HEK293T (cell line): Measurements from ENCODE around the gene NELFB.

Experiments
- BHLHE40 ChIP-seq: fragments of 450-650 bp; IDR thresholded peaks from 2 replicates; pipeline ENCODE4 v1.6.1; 2016; ENCODE audit warnings: mild to moderate bottlenecking, moderate library complexity, borderline replicate concordance
- ELF4 ChIP-seq: fragments of 450-650 bp; IDR thresholded peaks from 2 replicates; pipeline ENCODE4 v1.6.1; 2017; ENCODE audit warnings: antibody characterized with exemption
- LEF1 ChIP-seq: fragments of 450-650 bp; IDR thresholded peaks from 2 replicates; pipeline ENCODE4 v1.6.1; 2017; ENCODE audit warnings: mild to moderate bottlenecking, borderline replicate concordance
- NFRKB ChIP-seq: fragments of 450-650 bp; IDR thresholded peaks from 2 replicates; pipeline ENCODE4 v1.6.1; 2016; ENCODE audit warnings: mild to moderate bottlenecking, moderate library complexity
- SP1 ChIP-seq: fragments of 450-650 bp; IDR thresholded peaks from 2 replicates; pipeline ENCODE4 v1.6.1; 2017

DNA sequence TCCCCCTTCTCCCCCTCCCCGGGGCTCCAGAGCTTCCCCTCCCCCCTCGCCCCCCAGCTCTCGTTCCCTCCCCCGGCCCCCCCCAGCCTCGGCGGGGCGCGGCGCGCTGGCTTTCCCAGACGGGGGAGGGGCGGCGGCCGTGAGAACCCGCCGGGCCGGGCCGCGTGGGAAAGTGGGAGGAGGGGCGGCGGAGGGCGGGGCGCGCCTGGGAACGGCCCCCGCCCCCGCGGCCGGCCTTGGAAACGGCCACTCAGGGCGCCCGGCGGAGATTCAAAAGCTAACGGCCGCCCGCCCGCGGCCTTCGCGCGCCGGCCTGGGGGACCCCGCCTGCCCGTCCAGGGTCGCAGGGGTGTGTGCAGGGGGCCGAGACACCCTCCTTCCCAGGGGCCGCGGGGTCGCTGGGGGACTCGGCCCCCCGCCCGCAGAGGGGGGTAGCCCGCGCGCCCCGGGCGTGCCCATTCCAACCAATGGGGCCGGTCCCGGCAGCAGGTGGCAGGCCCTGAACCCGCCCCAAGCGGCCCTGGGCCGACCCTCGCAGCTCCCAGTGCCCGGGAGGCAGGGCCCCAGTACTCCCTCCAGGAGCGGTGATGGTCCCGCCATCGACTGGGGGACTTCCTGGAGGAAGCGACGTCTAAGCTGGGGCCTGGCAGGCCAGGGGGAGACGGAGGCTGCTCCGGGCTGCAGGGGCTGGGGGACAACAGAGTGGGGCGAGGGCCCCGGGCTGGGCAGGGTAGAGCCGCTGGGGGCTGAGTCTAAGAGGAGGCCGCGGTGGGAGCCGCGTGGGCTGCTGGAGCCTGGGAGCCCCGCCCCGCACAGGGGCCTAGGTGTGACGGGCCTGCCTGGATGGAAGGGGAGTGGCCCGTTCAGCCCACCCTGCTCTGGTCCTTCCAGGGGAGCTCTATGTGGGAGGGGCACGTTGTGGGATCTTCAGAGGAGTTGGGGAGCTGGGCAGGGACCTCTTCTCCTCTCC lies 61.2 kb downstream of the NELFB start:
- TF ChIP-seq ELF4 = no peak
- TF ChIP-seq LEF1 = no peak
- no peak for TF ChIP-seq BHLHE40
- no peak for TF ChIP-seq SP1
- TF ChIP-seq NFRKB = no peak
